Aorta (tissue), 5 donors: ENCODE data around the gene ZNF653. TPM values are rescaled to one million over a fixed set of nuclear protein-coding genes. Genes with fewer than 3 reads are reported as not detected.
A peak's percentile ranks its signal among the peaks of the same experiment; 100 is the strongest.

Experiments
- ATAC-seq: fragments of 200-7000 bp; cut with Tn5 transposase; one replicate; pipeline ENCODE4 v1.9.1; 2022; ENCODE audit warnings: moderate library complexity; ENCODE audit not compliant: low FRiP score
- DNase-seq, 2 donors: peaks; one replicate each; pipeline ENCODE4 v3.0.0-alpha.2; 2020
- H3K27ac ChIP-seq, 2 donors: one replicate each; pipeline ENCODE4 v1.5.1; 2013; ENCODE audit warnings: low read length in 2 of 2, mild to moderate bottlenecking in 2 of 2, moderate library complexity in 2 of 2, control low read depth in 1 of 2, inconsistent platforms in 1 of 2, low read depth in 1 of 2
- H3K27me3 ChIP-seq, 2 donors: one replicate each; pipeline ENCODE4 v1.6.1; 2013; ENCODE audit warnings: control low read depth in 1 of 2, low read length in 1 of 2, mild to moderate bottlenecking in 1 of 2, moderate library complexity in 1 of 2; ENCODE audit not compliant: insufficient read depth in 2 of 2, control insufficient read depth in 1 of 2
- H3K36me3 ChIP-seq, 2 donors: one replicate each; pipeline ENCODE4 v1.6.1; 2013; ENCODE audit warnings: control low read depth in 1 of 2, low read length in 1 of 2, mild to moderate bottlenecking in 1 of 2; ENCODE audit not compliant: insufficient read depth in 2 of 2, control insufficient read depth in 1 of 2
- H3K4me1 ChIP-seq, 2 donors: one replicate each; pipeline ENCODE4 v1.6.1; 2013; ENCODE audit warnings: low read length in 2 of 2, control low read depth in 1 of 2, mild to moderate bottlenecking in 1 of 2, moderate library complexity in 1 of 2; ENCODE audit not compliant: insufficient read depth in 2 of 2, control insufficient read depth in 1 of 2
- H3K4me3 ChIP-seq, 2 donors: one replicate each; pipeline ENCODE4 v1.5.1; 2013; ENCODE audit warnings: low read length in 2 of 2, control low read depth in 1 of 2, mild to moderate bottlenecking in 1 of 2
- H3K9me3 ChIP-seq: one replicate; pipeline ENCODE4 v1.6.1; 2013; ENCODE audit warnings: mild to moderate bottlenecking, low read length; ENCODE audit not compliant: control insufficient read depth
- WGBS, 2 donors: extraction: QIAGEN DNeasy Blood & Tissue Kit; methylation state at CpG; one replicate each; pipeline ENCODE4 v1.1.7; 2013; 5-methylcytosine and 5-hydroxymethylcytosine counted together
- intact Hi-C, 2 donors: fragments of 100-400 bp; cut with DNase I; formaldehyde crosslinking; loops; one replicate each; pipeline versions ENCODE4 v1.14.2 to v1.15.0; 2022
- polyA plus RNA-seq, 2 donors: library from polyadenylated mRNA; stranded (reverse); fragments of 200-250 nt; gene quantifications; one replicate each; pipeline ENCODE4 v1.2.3, GENCODE V29; 2013
- total RNA-seq, 2 donors: library from RNA; stranded (reverse); fragmentation: NEBNext Ultra II Directional; extraction: Animal tissue kit (Norgen Biotek cat#: 25700); gene quantifications; one replicate each; pipeline ENCODE4 v1.2.1, GENCODE V29; 2021
- donor health status: healthy with polysubstance abuse.
- donor health status: Bipolar disorder and iron deficiency.
- donor health status: DM: no; HTN: no; CAD: no.
- donor health status: DM: no; HTN: no; CAD: no.
- donor health status: DM: yes; HTN: yes; CAD: no.

Gene ZNF653
- total and polyA plus RNA-seq, 4 donors: 5.4 to 22.5 (median 11.5) TPM

DNA sequence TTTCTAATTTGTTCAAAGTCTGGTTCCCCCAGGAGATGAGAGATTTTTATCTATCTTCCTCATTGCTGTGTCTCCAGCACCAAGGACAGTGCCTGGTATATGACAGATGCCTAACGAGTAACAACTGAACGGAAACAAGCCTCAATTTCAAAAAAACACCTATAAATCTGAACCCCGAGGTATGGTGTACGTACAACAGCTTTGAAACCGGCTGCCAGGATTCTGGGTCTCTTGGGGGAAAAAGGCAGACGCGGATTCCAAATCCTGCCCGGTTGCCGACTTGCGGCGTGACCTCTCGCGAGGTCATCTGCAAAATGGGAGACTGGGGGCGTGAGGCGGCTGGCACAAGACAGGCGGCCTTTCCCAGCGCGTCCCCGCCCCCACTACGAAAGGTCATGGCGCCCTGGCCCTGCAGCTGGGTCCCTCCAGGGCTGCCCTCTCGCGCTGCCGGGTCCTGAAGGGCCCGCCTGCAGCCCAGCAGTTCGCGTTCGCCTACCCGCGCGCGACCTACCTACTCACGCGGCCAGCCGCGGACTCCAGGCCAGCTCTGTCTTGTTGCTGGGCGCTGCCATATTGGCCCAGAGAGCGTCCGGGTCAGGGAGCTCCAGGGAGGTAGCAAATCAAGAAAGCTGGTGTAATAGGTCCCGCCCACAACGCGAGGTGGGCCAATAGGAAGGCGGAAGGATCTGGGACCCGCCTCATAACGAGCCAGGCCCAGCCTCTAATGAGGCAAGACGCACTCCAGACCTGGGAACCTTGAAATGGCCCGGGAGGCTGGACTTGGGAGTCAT is 23.1 kb upstream of the ZNF653 start, which contains the start of gene ECSIT:
Gene ECSIT (minus strand): TSS at position 584 of the 791 bp plus-strand sequence. CDS start 9,964 bp downstream, outside the sequence.
- peak; percentile 97 to 99 for DNase-seq
- WGBS, 2 donors: 0 to 1% methylated on average over 47 of the region's 47 CpGs
- ATAC-seq: peak; percentile 98
- no peaks in the 10 kb centered on the region for H3K9me3 ChIP-seq
- no peaks in the 10 kb centered on the region for H3K4me1 ChIP-seq
- no peaks in the 10 kb centered on the region for H3K36me3 ChIP-seq
- no peaks in the 10 kb centered on the region for H3K27me3 ChIP-seq
- peak within 1 kb of the TSS in 1 of 2 donors; percentile 82 for H3K27ac ChIP-seq
- H3K4me3 ChIP-seq: peak within 1 kb of the TSS; percentile 8 to 28
- intact Hi-C loops: no loop called here

DNA sequence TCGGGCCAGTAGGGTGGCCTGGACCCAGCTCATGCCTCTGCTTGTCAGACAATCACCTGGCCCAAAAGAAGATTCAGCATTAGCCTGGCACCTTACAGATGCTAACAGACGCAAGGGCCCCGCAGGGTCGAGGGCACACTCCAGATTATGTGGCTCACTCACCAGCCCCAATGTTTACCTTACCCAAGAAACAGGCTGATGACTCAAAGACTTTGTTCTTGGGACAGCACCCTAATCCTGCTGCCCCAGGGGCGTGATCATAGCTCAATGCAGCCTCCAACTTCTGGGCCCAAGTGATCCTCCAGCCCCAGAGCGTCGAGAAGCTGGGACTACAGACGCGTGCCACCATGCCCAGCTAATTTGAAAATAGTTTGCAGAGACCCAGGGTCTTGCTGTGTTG is 13.5 kb upstream of the ZNF653 start:
- ATAC-seq: no peak
- WGBS, 2 donors: 93 to 95% methylated on average over 9 of the region's 9 CpGs
- H3K27me3 ChIP-seq: no peaks in the 10 kb centered on the region
- DNase-seq: no peak
- H3K36me3 ChIP-seq: no peaks in the 10 kb centered on the region
- no peaks in the 10 kb centered on the region for H3K4me1 ChIP-seq
- no peak overlapping the region for H3K4me3 ChIP-seq
- H3K9me3 ChIP-seq: no peaks in the 10 kb centered on the region
- intact Hi-C loops: no loop called here
- no peak overlapping the region for H3K27ac ChIP-seq

DNA sequence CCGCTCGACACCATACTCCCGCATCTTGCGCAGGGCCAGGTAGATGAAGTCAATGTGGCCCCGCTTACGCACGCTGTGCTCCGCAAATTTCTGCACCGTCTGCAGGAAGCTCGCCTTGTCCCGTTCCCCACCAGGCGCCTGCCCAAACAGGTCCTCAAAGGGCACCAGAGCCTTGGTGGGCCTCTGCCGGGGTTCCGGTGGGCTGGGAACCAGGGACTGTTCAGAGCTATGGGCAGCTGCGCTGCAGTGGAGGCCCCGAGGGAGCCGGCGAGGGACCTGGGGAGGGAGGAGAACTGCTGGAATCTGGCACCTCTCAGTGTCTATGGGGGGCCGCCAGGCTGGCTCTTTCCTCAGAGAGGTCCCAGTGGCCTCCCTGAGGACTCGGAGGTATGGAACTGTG is 8.3 kb upstream of the ZNF653 start:
- Histone ChIP-seq H3K27me3 (no peaks in the 10 kb centered on the region), H3K4me1 (no peaks in the 10 kb centered on the region), H3K27ac (no peak overlapping the region), H3K9me3 (no peaks in the 10 kb centered on the region), H3K36me3 (peaks cover 0 to 5% of the 10 kb centered on the region in 2 donors), H3K4me3 (no peak overlapping the region)
- 94 to 96% methylated on average over 20 of the region's 20 CpGs for WGBS, 2 donors
- ATAC-seq (no peak), DNase-seq (no peak)
- intact Hi-C loops: no loop called here

DNA sequence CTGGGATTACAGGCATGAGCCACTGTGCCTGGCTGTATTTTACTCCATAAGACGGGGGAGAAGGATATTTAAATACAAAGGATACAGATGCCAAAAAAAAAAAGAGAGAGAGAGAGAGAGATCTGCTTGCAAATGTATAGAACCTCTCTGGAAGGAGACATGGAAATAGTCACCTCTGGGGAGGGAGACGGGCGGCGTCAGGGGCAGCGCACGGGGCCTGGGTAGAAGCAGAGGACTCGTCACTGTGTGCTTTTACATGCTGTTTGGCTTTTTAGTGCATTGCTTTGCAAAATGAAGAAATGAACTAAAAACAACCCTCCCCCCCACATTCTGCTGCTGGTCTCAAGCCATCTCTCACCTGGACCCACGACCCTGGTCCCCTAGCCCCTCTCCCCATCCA is 4.8 kb upstream of the ZNF653 start:
- Histone ChIP-seq H3K27me3 (no peaks in the 10 kb centered on the region), H3K36me3 (peaks cover 0 to 5% of the 10 kb centered on the region in 2 donors), H3K4me3 (no peak overlapping the region), H3K9me3 (no peaks in the 10 kb centered on the region), H3K4me1 (no peaks in the 10 kb centered on the region), H3K27ac (no peak overlapping the region)
- intact Hi-C loops: no loop called here
- ATAC-seq (no peak), DNase-seq (no peak)
- WGBS, 2 donors: 92 to 94% methylated on average over 8 of the region's 8 CpGs

DNA sequence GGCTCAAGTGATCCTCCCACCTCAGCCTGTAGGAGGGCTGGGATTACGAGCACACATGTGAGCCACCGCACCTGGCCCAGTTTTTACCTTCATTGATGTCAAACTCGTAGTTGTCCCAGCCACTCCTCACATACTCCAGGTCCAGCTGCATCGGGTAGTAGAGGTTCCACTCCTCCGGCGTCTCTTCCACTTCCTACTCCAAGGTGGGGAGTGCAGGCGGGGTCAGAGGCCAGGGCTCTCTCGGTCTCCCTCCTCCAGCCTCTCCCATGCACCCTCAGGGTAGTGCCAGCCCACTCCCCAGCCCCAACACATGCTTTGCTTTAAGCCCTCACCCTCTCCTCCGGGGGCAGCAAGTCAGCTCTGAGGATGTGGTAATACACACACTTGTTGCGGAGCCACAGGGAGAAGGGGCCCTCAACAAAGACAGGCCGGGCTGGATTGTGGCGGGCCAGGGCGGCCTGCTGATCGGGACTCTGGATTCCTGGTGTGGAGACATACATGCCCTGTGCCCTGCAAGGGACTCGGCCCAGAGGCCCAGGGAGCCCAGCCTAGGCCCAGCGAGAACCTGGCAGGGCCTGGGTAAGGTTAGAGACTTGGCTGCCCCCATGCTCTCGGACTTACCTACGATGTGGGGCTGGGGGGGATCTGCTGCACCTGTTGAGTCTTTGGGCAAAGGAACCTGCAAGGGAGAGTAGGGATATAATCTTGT is 1.9 kb upstream of the ZNF653 start:
- DNase-seq (no peak), ATAC-seq (no peak)
- no peak overlapping the region for H3K27ac ChIP-seq
- WGBS, 2 donors: 89% methylated on average over 17 to 18 of the region's 18 CpGs
- no peaks in the 10 kb centered on the region for H3K9me3 ChIP-seq
- H3K4me3 ChIP-seq: no peak overlapping the region
- H3K27me3 ChIP-seq: no peaks in the 10 kb centered on the region
- no peaks in the 10 kb centered on the region for H3K4me1 ChIP-seq
- no peaks in the 10 kb centered on the region for H3K36me3 ChIP-seq
- intact Hi-C loops: no loop called here

DNA sequence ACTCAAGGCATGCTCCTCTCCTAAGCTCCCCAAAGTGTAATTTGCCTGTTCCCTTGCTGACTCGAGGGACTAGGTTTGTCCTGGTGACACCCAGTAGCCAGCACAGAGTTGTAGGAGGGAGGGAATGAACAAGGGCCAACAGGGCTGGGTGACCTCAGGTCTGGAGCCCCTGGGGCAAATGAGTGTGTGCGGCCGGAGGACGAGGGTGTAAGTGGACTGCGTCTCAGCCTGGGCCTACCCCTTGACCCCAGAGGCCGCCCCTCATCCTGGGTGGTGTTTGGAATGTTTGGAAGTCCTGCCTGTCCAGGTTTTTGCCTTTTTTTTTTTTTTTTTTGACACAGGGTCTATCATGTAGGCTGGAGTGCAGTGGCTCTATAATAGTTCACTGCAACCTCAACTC is 1.3 kb upstream of the ZNF653 start:
- WGBS, 2 donors: 92 to 94% methylated on average over 6 of the region's 6 CpGs
- intact Hi-C loops: no loop called here
- no peak for DNase-seq

DNA sequence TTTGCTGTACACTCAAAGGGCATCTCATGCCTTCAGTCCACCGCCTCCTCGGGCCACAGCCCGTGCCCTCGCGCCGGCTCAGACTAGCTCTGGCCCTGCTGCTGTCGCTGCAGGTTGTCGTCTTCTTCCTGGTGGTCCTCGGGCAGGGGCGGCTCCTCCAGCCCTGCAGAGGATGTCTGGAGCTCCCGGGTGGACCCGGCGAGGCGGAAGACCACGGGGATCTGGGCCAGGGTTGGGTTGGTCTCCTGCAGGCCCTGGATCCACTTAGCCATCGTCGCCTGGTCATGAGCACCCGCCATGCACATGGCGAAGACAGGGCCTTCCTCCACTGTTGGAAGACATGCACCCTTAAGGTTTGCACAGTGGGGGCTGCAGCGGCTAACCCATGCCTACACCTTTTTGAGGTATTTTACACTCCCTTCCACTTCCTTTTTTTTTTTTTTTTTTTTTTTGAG is 489 bp upstream of the ZNF653 start:
- peaks cover 0 to 2% of the 10 kb centered on the region in 2 donors for H3K36me3 ChIP-seq
- ATAC-seq: peak; percentile 69
- DNase-seq: no peak
- no peaks in the 10 kb centered on the region for H3K27me3 ChIP-seq
- no peaks in the 10 kb centered on the region for H3K9me3 ChIP-seq
- 22 to 26% methylated on average over 20 of the region's 20 CpGs for WGBS, 2 donors
- intact Hi-C loops: no loop called here
- no peaks in the 10 kb centered on the region for H3K4me1 ChIP-seq
- H3K27ac ChIP-seq: no peak overlapping the region
- H3K4me3 ChIP-seq: no peak overlapping the region

More for the DNA sequence above, 1.3 kb upstream of the ZNF653 start:
- Histone ChIP-seq H3K27me3 (no peaks in the 10 kb centered on the region), H3K4me3 (no peak overlapping the region), H3K27ac (no peak overlapping the region), H3K4me1 (no peaks in the 10 kb centered on the region), H3K9me3 (no peaks in the 10 kb centered on the region), H3K36me3 (no peaks in the 10 kb centered on the region)
- no peak for ATAC-seq

DNA sequence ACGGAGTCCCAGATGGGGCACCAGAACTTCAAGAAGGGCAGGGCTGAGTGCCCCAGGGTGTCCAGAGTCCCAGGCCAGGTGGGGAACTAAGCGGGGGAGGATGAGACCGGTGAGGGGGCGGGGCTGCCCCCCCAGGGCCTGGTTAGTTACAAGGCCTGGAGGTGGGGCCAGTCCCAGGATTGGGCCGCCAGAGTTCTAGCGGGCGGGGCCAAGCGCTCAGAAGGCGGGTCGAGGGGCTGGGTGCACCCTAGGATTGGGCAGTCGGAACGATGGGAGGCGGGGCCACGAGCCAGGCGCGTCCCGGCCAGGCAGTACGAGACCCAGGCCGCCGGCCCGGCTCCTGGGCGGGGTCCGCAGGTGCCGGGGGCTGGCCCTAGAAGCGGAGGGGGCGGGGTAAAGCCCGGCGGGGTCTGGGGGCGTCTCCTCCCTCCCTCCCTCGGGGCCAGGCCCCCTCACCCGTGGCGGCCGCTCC is 571 bp downstream of the ZNF653 start:
- intact Hi-C loops: no loop called here
- ATAC-seq: peak; percentile 96
- H3K27me3 ChIP-seq: no peaks in the 10 kb centered on the region
- peak; percentile 98 to 99 for DNase-seq
- H3K4me1 ChIP-seq: no peaks in the 10 kb centered on the region
- 0 to 1% methylated on average over 19 to 33 of the region's 33 CpGs for WGBS, 2 donors
- peak overlapping the region; percentile 71 to 79 for H3K27ac ChIP-seq
- no peaks in the 10 kb centered on the region for H3K9me3 ChIP-seq
- peaks cover 0 to 2% of the 10 kb centered on the region in 2 donors for H3K36me3 ChIP-seq
- H3K4me3 ChIP-seq: peak overlapping the region; percentile 14 to 89
